ENCODE results near the gene GRAMD2B. TPM values are rescaled to one million over a fixed set of nuclear protein-coding genes. Genes with fewer than 3 reads are reported as not detected.

GRAMD2B gene
- total RNA-seq, 1 donor, result 89.8 TPM

- H3K4me2 ChIP-seq (ENCODE audit: insufficient read depth, low read length), result no peak overlapping the region
- H3K4me1 ChIP-seq (ENCODE audit: insufficient read depth, low read length), result no peaks in the 10 kb centered on the region
- no peaks in the 10 kb centered on the region for H4K20me1 ChIP-seq (ENCODE audit: insufficient read depth, low read length)
- H3K27me3 ChIP-seq (ENCODE audit: insufficient read depth, low read length), result no peaks in the 10 kb centered on the region
- no peak for DNase-seq (ENCODE audit: insufficient read length, low spot score, missing footprints)
- H2AFZ ChIP-seq (ENCODE audit: low read length), result no peak overlapping the region
- no peaks in the 10 kb centered on the region for H3K9me3 ChIP-seq (ENCODE audit: low read depth, low read length)
- H3K27ac ChIP-seq (ENCODE audit: low read depth, low read length), result no peak overlapping the region
- H3K79me2 ChIP-seq (ENCODE audit: insufficient read depth, low read length), result no peaks in the 10 kb centered on the region
- H3K4me3 ChIP-seq (ENCODE audit: insufficient read depth, low read length), result no peak overlapping the region
- TF ChIP-seq, protein P1, sequence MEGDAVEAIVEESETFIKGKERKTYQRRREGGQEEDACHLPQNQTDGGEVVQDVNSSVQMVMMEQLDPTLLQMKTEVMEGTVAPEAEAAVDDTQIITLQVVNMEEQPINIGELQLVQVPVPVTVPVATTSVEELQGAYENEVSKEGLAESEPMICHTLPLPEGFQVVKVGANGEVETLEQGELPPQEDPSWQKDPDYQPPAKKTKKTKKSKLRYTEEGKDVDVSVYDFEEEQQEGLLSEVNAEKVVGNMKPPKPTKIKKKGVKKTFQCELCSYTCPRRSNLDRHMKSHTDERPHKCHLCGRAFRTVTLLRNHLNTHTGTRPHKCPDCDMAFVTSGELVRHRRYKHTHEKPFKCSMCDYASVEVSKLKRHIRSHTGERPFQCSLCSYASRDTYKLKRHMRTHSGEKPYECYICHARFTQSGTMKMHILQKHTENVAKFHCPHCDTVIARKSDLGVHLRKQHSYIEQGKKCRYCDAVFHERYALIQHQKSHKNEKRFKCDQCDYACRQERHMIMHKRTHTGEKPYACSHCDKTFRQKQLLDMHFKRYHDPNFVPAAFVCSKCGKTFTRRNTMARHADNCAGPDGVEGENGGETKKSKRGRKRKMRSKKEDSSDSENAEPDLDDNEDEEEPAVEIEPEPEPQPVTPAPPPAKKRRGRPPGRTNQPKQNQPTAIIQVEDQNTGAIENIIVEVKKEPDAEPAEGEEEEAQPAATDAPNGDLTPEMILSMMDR (IDR thresholded peaks at IDR 0.05; ENCODE audit: extremely low read depth, low read depth, low read length), result no peak
- H3K36me3 ChIP-seq (ENCODE audit: insufficient read depth, low read length), result peaks cover 21% of the 10 kb centered on the region
Observed at GRCh38 chr5:126497506-126497905, 74.3 kb downstream of the GRAMD2B start.

DNA sequence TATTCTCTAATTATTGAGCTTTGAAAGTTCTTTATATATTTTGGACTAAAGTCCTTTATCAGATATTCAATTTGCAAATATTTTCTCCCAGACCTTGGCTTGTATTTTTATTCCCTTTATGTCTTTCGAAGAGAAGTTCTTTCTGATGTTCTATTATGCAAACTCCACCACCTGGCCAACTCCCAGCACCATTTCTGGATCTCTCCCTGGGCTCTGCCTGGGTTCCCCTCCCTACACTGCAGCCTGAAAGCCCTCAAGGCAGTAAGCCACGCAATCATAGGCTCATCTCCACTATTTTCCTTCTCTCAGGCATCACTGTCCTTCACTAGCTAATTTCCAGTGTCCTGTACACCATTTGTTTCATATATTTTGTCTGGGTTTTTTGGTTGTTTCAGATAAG is 76.1 kb downstream of the GRAMD2B start:
- Histone ChIP-seq H3K27me3 (ENCODE audit: insufficient read depth, low read length) (no peaks in the 10 kb centered on the region), H3K36me3 (ENCODE audit: insufficient read depth, low read length) (peaks cover 5% of the 10 kb centered on the region), H3K27ac (ENCODE audit: low read depth, low read length) (no peak overlapping the region), H3K9me3 (ENCODE audit: low read depth, low read length) (no peaks in the 10 kb centered on the region), H3K79me2 (ENCODE audit: insufficient read depth, low read length) (no peaks in the 10 kb centered on the region), H3K4me1 (ENCODE audit: insufficient read depth, low read length) (peaks cover 11% of the 10 kb centered on the region), H2AFZ (ENCODE audit: low read length) (no peak overlapping the region), H3K4me2 (ENCODE audit: insufficient read depth, low read length) (no peak overlapping the region), H4K20me1 (ENCODE audit: insufficient read depth, low read length) (no peaks in the 10 kb centered on the region), H3K4me3 (ENCODE audit: insufficient read depth, low read length) (no peak overlapping the region)
- no peak for DNase-seq (ENCODE audit: insufficient read length, low spot score, missing footprints)
- TF ChIP-seq, protein P1 (IDR thresholded peaks at IDR 0.05; ENCODE audit: extremely low read depth, low read depth, low read length), result no peak

GRCh38 chr5:126499853-126500342 is 76.7 kb downstream of the GRAMD2B start:
- Histone ChIP-seq H3K79me2 (ENCODE audit: insufficient read depth, low read length) (no peaks in the 10 kb centered on the region), H4K20me1 (ENCODE audit: insufficient read depth, low read length) (no peaks in the 10 kb centered on the region), H3K36me3 (ENCODE audit: insufficient read depth, low read length) (no peaks in the 10 kb centered on the region), H3K4me1 (ENCODE audit: insufficient read depth, low read length) (peaks cover 12% of the 10 kb centered on the region), H2AFZ (ENCODE audit: low read length) (no peak overlapping the region), H3K27me3 (ENCODE audit: insufficient read depth, low read length) (no peaks in the 10 kb centered on the region), H3K27ac (ENCODE audit: low read depth, low read length) (no peak overlapping the region), H3K4me3 (ENCODE audit: insufficient read depth, low read length) (no peak overlapping the region), H3K9me3 (ENCODE audit: low read depth, low read length) (no peaks in the 10 kb centered on the region), H3K4me2 (ENCODE audit: insufficient read depth, low read length) (no peak overlapping the region)
- TF ChIP-seq, protein P1 (IDR thresholded peaks at IDR 0.05; ENCODE audit: extremely low read depth, low read depth, low read length), result peak; percentile 64
- DNase-seq (ENCODE audit: insufficient read length, low spot score, missing footprints), result no peak

DNA sequence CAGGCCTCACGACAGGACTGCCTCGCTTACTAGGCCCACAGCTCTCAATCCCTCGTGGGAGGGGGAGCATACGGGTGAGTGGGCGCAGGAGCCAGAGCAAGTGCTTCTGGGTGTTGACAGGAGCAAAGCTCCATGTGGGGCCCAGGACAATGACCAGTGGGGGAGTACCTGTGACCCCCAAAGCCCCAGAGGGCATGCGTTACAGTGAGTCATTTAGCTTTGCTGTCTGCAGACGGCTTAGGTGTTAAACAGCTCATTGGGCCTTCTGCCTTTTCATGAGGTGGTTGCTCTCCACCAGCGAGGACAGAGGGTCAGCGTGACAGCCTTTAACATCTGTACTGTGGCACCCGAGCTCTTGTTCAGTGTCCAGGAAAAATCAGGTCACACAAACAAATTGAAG is 78.2 kb downstream of the GRAMD2B start:
- H3K4me3 ChIP-seq (ENCODE audit: insufficient read depth, low read length), result no peak overlapping the region
- no peak overlapping the region for H3K4me2 ChIP-seq (ENCODE audit: insufficient read depth, low read length)
- no peak overlapping the region for H3K27ac ChIP-seq (ENCODE audit: low read depth, low read length)
- H3K36me3 ChIP-seq (ENCODE audit: insufficient read depth, low read length), result no peaks in the 10 kb centered on the region
- no peak overlapping the region for H2AFZ ChIP-seq (ENCODE audit: low read length)
- no peaks in the 10 kb centered on the region for H3K9me3 ChIP-seq (ENCODE audit: low read depth, low read length)
- H3K27me3 ChIP-seq (ENCODE audit: insufficient read depth, low read length), result no peaks in the 10 kb centered on the region
- TF ChIP-seq, protein P1 (IDR thresholded peaks at IDR 0.05; ENCODE audit: extremely low read depth, low read depth, low read length), result no peak
- no peaks in the 10 kb centered on the region for H3K79me2 ChIP-seq (ENCODE audit: insufficient read depth, low read length)
- no peak for DNase-seq (ENCODE audit: insufficient read length, low spot score, missing footprints)
- no peaks in the 10 kb centered on the region for H4K20me1 ChIP-seq (ENCODE audit: insufficient read depth, low read length)
- H3K4me1 ChIP-seq (ENCODE audit: insufficient read depth, low read length), result peaks cover 12% of the 10 kb centered on the region

Measured in osteoblast (primary cell).